Measurements from ENCODE around the gene GJA5. TPM values are rescaled to one million over a fixed set of nuclear protein-coding genes. Genes with fewer than 3 reads are reported as not detected.

GJA5 gene
- total RNA-seq, 1 experiment from 2014 or later: 0.39 TPM

- Histone ChIP-seq H4K91ac (ENCODE audit: insufficient read length, low read depth, low read length) (no peak overlapping the region), H3K9ac (ENCODE audit: extremely low read depth, insufficient read length, low read length) (no peak overlapping the region), H3K27me3 (ENCODE audit: insufficient read depth, low read length) (no peaks in the 10 kb centered on the region; the same call in 1 of the 2 replicates), H2BK120ac (ENCODE audit: low read depth, low read length, poor library complexity, severe bottlenecking) (no peak overlapping the region), H3K9me3 (ENCODE audit: control insufficient read depth, low read depth, low read length) (no peaks in the 10 kb centered on the region), H3K4me1 (ENCODE audit: insufficient read depth, low read length) (peaks cover 7% of the 10 kb centered on the region; the same call in 1 of the 2 replicates), H3K27ac (ENCODE audit: insufficient read length, low read depth, low read length) (no peak overlapping the region), H2AFZ (ENCODE audit: low read length) (no peak overlapping the region), H3K14ac (ENCODE audit: insufficient read depth, low read length) (no peak overlapping the region; the same call in 1 of the 2 replicates), H4K8ac (replicated peaks; ENCODE audit: insufficient read length, low read depth, low read length) (no peak overlapping the region), H3K79me2 (ENCODE audit: insufficient read depth, low read length) (no peaks in the 10 kb centered on the region), H3K4me2 (ENCODE audit: insufficient read depth, insufficient read length, low read length) (no peak overlapping the region), H4K5ac (ENCODE audit: insufficient read length, low read depth, low read length) (no peak overlapping the region), H3K23me2 (ENCODE audit: insufficient read length, low read depth, low read length, poor library complexity, severe bottlenecking) (peaks cover 3% of the 10 kb centered on the region), H3K4ac (ENCODE audit: low read depth, low read length) (no peak overlapping the region), H3K23ac (ENCODE audit: insufficient read length, low read depth, low read length) (no peak overlapping the region), H2BK12ac (ENCODE audit: insufficient read length, low read depth, low read length) (no peak overlapping the region), H2AK5ac (ENCODE audit: insufficient read length, low read length) (no peak overlapping the region), H2BK5ac (ENCODE audit: insufficient read length, low read length) (no peak overlapping the region), H3K18ac (ENCODE audit: insufficient read length, low read depth, low read length) (peak overlapping the region; percentile 23), H2BK20ac (ENCODE audit: low read depth, low read length, poor library complexity, severe bottlenecking) (no peak overlapping the region), H2BK15ac (ENCODE audit: low read depth, low read length) (no peak overlapping the region), H3T11ph (ENCODE audit: low read length) (no peak overlapping the region), H3K56ac (ENCODE audit: insufficient read length, low read depth, low read length) (no peak overlapping the region), H4K20me1 (ENCODE audit: control insufficient read depth, insufficient read depth, insufficient read length) (no peaks in the 10 kb centered on the region), H3K79me1 (ENCODE audit: insufficient read depth, low read depth, low read length, poor library complexity, severe bottlenecking) (no peaks in the 10 kb centered on the region)
- no CpG with 5 or more reads among the region's 10 CpGs for WGBS (ENCODE audit: extremely low coverage, insufficient read length, low lambda C conversion rate)
- H3K4me1 Mint-ChIP-seq: peaks cover 11 to 13% of the 10 kb centered on the region in 2 experiments
- H3K27me3 Mint-ChIP-seq (ENCODE audit: low read depth): peaks cover 15% of the 10 kb centered on the region
- no peak for TF ChIP-seq CTCF (conservative IDR thresholded peaks at IDR 0.05)
- H3K4me3 Mint-ChIP-seq: no peak overlapping the region
- H3K9me3 Mint-ChIP-seq: no peaks in the 10 kb centered on the region; a peak in 1 of 5 replicates
- no peak for DNase-seq
- no peak overlapping the region for H3K27ac Mint-ChIP-seq
- H3K36me3 Mint-ChIP-seq (ENCODE audit: insufficient read depth in 1 of 3, low read depth in 3 of 3): no peaks in the 10 kb centered on the region
Observed at GRCh38 chr1:147771226-147772125, 11.1 kb upstream of the GJA5 start.
